Neural progenitor cell (in vitro differentiated cells): Measurements from ENCODE around the gene DYRK2.

ENCODE experiments used
- CTCF ChIP-seq: fragments of 200-600 bp; sonication (generic); IDR thresholded peaks from 2 replicates; pipeline ENCODE4 v1.5.1; 2017; ENCODE audit warnings: antibody characterized with exemption, mild to moderate bottlenecking
- EZH2 ChIP-seq: fragments of 200-600 bp; sonication (generic); IDR thresholded peaks from 2 replicates; pipeline ENCODE4 v1.6.1; 2017; ENCODE audit warnings: antibody characterized with exemption, mild to moderate bottlenecking, moderate library complexity

DNA sequence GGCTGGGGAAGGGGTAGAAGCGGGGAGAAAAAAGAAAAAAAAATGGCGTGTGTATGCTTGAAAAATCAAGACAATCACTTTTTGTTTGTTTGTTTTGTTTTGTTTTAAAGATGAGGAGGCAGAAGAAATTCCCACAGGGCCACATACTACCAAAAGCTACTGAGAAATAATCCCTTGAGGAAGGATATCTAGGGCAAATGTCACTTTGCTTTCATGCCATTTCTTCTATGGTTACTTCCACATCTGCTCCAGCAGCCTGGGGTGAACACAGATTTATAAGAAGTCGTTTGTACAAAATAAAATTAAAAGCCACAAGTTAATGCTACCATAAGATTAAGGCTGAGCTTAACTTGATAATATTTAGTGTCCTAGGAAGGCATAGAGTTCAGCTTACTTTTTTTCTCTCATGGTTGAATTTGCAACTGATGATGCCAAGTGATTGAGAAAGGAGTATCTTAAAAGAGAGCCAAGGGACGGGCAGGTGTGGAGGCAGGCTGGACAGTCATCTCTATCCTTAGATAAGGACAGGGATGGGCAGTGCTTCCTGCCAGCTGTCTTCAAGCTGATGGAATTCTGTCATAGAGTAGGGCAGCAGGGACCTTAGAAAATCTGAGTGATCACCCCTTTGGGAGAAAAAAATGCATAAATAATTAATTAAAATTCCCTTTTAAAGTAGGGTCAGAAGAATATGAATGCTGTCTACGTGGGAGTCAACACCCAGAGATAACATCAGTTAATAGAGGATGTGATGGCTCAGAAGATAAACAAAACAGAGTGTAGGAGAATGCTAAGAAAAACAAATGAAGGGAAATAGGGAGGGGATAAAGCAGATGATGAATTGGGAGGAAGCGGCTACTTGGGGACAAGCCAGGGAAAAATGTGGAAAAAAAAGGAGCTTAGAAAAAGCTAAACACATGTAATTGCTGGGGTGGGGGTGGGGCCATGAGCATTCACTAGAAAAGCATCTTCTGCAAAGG is 57.1 kb downstream of the DYRK2 start:
- TF ChIP-seq CTCF (no peak), EZH2 (no peak)
